Measurements from ENCODE around the gene PDZK1.
"Not testable (repeated sequence)": the region's sequence is repeated elsewhere in the genome, so short reads cannot be mapped to it uniquely, and the experiment has no call there.

The PDZK1 gene

GRCh38 chr1:145707183-145707867, at the start of gene PDZK1:
PDZK1 (minus strand) TSS chr1:145707368; CDS start chr1:145688021, 19,347 bp downstream.
- FAIRE-seq, result no peak
- no peak for DNase-seq (ENCODE audit: extremely low spot score, insufficient read length, low read depth)

GRCh38 chr1:145751491-145752037, 44.4 kb upstream of the PDZK1 start:
- DNase-seq (ENCODE audit: extremely low spot score, insufficient read length, low read depth) (no peak), FAIRE-seq (no peak)

DNA sequence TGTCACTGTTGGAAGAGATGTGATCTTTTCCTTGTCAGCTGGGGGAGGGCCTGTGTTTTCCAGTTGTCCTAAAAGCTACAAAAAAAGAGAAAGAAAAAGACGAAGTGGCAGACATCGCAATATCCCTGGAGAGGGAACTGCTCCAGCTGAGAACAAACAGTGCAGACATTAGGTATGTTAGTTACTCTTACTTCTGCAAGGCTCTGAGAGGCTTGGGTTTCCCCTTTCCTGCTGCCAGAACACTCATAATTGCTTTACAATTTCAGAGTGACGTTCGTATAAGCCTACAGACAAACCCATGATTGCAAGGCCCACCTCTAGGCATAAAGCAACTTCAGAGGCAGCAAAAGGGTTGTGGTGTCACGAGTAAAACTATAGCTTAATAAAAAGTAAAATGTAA, 43.3 kb upstream of the PDZK1 start:
- no peak for FAIRE-seq
- no peak for DNase-seq (ENCODE audit: extremely low spot score, insufficient read length, low read depth)

- DNase-seq (ENCODE audit: extremely low spot score, insufficient read length, low read depth), result no peak
- no peak for FAIRE-seq
These were observed 40.5 kb upstream of the PDZK1 start for GRCh38 chr1:145747398-145748247.

GRCh38 chr1:145740269-145740668, 33.1 kb upstream of the PDZK1 start:
- no peak for FAIRE-seq
- DNase-seq (ENCODE audit: extremely low spot score, insufficient read length, low read depth), result no peak

GRCh38 chr1:145736191-145736590, 29.0 kb upstream of the PDZK1 start:
- DNase-seq (ENCODE audit: extremely low spot score, insufficient read length, low read depth) (no peak), FAIRE-seq (no peak)

DNA sequence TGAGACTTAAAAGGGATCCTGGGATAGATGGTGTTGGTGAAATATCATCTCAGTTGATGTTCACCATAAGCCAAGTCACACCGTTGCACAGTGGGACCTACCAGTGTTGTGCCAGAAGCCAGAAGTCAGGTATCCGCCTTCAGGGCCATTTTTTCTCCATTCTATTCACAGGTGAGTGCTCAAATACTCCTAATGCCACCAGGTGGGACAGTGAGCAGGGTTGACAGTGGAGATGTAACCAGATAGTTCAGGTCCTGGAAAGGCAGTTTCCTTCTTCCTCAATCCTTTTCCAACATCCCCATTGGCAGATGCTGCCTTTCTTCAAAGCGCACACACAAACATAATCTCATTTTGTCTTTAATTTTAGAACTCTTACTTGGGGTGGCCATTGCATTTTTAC, 23.7 kb upstream of the PDZK1 start:
- no peak for FAIRE-seq

DNA sequence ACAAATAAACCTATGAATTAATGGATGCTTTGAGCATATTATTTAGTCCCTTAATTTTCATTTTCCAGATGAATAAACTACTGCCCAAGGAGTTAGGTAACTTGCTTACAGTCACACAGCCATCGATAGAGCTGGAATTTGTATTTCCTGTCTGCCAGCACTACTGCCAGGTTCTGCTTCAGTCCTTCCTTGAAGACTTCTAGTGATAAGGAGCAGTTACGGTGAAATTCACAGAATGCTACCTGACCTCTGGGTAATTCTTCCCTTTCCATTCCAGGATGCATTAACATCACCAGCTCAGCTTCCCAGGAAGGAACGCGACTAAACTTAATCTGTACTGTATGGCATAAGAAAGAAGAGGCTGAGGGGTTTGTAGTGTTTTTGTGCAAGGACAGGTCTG, 23.3 kb upstream of the PDZK1 start:
- FAIRE-seq (no peak), DNase-seq (ENCODE audit: extremely low spot score, insufficient read length, low read depth) (no peak)

More for the DNA sequence above, 23.7 kb upstream of the PDZK1 start:
- no peak for DNase-seq (ENCODE audit: extremely low spot score, insufficient read length, low read depth)

- FAIRE-seq (no peak), DNase-seq (ENCODE audit: extremely low spot score, insufficient read length, low read depth) (no peak)
These were observed 22.7 kb upstream of the PDZK1 start for GRCh38 chr1:145729666-145730436.

DNA sequence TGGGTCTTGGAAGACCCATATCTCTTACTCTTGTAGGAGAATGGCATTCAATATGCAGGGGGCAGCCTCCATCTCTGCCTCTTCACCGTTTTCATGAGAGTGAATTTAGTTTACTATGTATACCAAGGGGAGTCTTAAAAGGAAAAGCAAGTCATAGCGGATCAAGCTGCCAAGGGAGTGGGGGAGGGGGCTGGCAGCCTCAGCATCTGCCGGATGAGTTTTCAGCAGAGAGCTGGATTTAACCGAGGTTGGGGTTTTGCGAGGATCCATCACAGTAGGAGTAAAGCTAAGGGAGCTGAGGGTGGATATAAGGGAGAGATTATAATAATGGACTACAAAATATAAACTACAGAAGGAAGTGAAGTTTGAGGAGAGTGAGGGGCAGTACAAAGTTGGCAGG, 22.0 kb upstream of the PDZK1 start:
- FAIRE-seq (no peak), DNase-seq (ENCODE audit: extremely low spot score, insufficient read length, low read depth) (no peak)

GRCh38 chr1:145726193-145726592, 19.0 kb upstream of the PDZK1 start:
- not testable (repeated sequence) for DNase-seq (ENCODE audit: extremely low spot score, insufficient read length, low read depth); FAIRE-seq

GRCh38 chr1:145720878-145721671, 13.9 kb upstream of the PDZK1 start:
- peak; percentile 56 for DNase-seq (ENCODE audit: extremely low spot score, insufficient read length, low read depth)
- FAIRE-seq, result peak; percentile 67

DNA sequence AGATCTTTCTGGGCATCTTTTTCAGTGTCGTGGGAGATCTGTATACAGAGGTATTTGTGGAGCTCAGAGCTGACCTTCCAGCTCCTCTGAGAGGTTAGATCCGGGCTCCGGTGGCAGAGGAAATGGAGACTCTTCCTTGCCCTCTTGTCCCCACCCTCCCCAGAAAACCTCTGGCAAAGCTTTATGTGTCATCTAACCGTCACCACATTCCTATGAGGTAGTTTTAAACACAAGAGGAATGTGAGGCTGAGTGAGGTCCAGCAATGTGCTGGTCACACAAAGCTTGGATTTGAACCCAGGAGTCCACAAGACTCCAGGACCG, 13.3 kb upstream of the PDZK1 start:
- DNase-seq (ENCODE audit: extremely low spot score, insufficient read length, low read depth) (no peak), FAIRE-seq (no peak)

- peak; percentile 71 for FAIRE-seq
- DNase-seq (ENCODE audit: extremely low spot score, insufficient read length, low read depth), result no peak
These were observed 12.3 kb upstream of the PDZK1 start, which contains the start of gene CD160 for GRCh38 chr1:145719230-145720079. CD160 (plus strand) TSS chr1:145719499; CDS start chr1:145728328, 8,829 bp downstream.

DNA sequence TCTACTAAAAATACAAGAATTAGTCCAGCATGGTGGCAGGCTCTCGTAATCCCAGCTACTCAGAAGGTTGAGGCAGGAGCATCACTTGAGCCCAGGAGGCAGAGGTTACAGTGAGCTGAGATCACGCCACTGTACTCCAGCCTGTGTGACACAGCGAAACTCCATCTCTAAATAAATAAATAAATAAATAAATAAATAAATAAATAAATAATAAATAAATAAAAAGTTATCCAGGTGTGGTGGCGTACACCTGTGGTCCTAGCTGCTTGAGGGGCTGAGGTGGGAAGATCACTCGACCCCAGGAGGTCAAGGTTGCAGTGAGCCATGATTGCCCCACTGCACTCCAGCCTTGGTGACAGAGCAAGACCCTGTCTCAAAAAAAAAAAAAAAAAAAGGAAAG, 11.3 kb upstream of the PDZK1 start:
- not testable (repeated sequence) for DNase-seq (ENCODE audit: extremely low spot score, insufficient read length, low read depth); FAIRE-seq

DNA sequence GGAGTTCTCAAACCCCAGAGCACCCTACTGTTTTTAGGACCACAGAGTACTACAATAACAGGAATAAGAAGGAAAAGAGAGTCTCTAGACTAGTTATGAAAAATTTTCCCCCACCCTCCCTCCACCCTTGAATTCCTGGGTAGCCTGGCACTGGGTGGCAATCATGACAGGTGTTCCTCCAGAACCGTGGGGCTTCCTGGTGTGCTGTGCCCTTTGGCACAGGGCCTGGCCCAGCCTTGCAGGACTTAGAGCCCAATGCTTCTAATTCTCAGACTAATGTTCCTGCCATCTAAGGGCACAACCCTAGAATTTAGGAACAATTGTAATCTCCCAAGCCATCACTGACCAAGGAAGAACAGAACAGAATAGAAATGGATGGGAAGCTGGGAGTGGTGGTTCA, 10.7 kb upstream of the PDZK1 start:
- FAIRE-seq (no peak), DNase-seq (ENCODE audit: extremely low spot score, insufficient read length, low read depth) (no peak)

DNA sequence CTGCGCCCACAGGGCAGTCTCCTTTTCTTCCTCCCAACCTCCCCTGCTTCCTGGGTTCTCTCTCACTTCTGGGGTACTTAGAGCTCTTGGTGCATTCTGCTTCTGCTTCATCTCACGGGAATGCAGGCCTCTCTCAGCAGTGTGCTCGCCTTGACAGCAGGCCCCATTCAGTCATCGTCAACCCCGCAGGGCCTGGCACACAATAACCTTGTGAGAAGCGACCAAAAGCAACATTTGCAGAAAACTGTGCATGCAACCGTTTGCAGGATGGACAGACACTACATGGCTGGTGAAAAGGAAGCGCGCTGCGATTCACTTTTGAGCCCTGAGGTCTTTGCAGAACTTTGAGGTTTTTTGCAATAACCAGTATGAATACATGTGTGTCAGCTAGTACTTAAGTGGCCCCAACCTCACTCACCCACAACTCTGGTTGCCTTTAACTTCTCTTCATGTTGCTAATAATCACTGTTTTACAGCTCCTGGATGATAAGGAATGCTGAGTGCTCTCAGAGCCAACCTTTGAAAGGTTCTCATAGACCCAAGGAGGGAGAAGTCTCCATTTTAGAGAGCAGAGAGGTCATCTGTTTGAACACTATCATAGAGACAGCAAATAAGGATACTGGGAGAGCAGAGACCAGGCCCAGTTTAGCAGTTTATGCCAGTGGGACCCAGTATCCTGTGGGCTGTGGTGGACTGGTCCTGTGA, 9.6 kb upstream of the PDZK1 start:
- FAIRE-seq (no peak), DNase-seq (ENCODE audit: extremely low spot score, insufficient read length, low read depth) (no peak)

- FAIRE-seq (no peak), DNase-seq (ENCODE audit: extremely low spot score, insufficient read length, low read depth) (no peak)
These were observed 7.5 kb upstream of the PDZK1 start for GRCh38 chr1:145714524-145715111.

Measured in GM18507 (cell line).